Myocyte (in vitro differentiated cells): Measurements from ENCODE around the gene NCKAP5L. TPM values are rescaled to one million over a fixed set of nuclear protein-coding genes. Genes with fewer than 3 reads are reported as not detected.

ENCODE experiments used
- DNase-seq: peaks from one replicate; pipeline ENCODE4 v3.0.0-alpha.2; 2012; ENCODE audit warnings: low read depth
- total RNA-seq: library from RNA; depleted of rRNA; stranded (reverse); fragments of >200 nt; gene quantifications from 2 replicates; pipeline ENCODE4 v1.2.3, GENCODE V29; 2014

The NCKAP5L gene
- total RNA-seq, 1 donor from 2014 or later: 95.7 TPM

GRCh38 chr12:49741882-49742620 is 86.2 kb downstream of the NCKAP5L start:
- DNase-seq: peak; percentile 88

Other genes with a start within 250 kb of the NCKAP5L start
- 0.10 and 0.27 TPM in 2 replicates for gene FAM186B, start 222.8 kb downstream of the NCKAP5L start, total RNA-seq
- 12.4 and 14.7 TPM in 2 replicates for gene PRPF40B, start 204.9 kb downstream of the NCKAP5L start, total RNA-seq
- 16.7 and 18.8 TPM in 2 replicates for gene FMNL3, start 121.0 kb downstream of the NCKAP5L start, total RNA-seq
- 315 and 361 TPM in 2 replicates for gene TMBIM6, start 86.9 kb downstream of the NCKAP5L start, total RNA-seq
- gene BCDIN3D, start 14.7 kb upstream of the NCKAP5L start, total RNA-seq: 4.3 and 4.9 TPM in 2 replicates
- gene FAIM2, start 75.5 kb upstream of the NCKAP5L start, total RNA-seq: 1.9 and 2.3 TPM in 2 replicates
- gene AQP2, start 122.3 kb upstream of the NCKAP5L start, total RNA-seq: not detected in 2 replicates
- gene AQP5, start 133.5 kb upstream of the NCKAP5L start, total RNA-seq: not detected in 2 replicates
- gene AQP6, start 144.5 kb upstream of the NCKAP5L start, total RNA-seq: 0.05 TPM in 1 of 2 replicates, not detected in the other
- gene RACGAP1, start 197.1 kb upstream of the NCKAP5L start, total RNA-seq: 9.6 and 12.8 TPM in 2 replicates
- gene ASIC1, start 229.2 kb upstream of the NCKAP5L start, total RNA-seq: 4.5 and 8.2 TPM in 2 replicates